Middle frontal gyrus (tissue), 1 donor: ENCODE measurements around the gene LEAP2.

Experiments used
- DNase-seq: peaks from one replicate; pipeline ENCODE4 v3.0.0-alpha.2; 2015; ENCODE audit warnings: low spot score; ENCODE audit errors: extremely low spot score

LEAP2 gene

GRCh38 chr5:132877466-132877865 is 4.0 kb downstream of the LEAP2 start:
- no peak for DNase-seq

- no peak for DNase-seq
These were observed 4.5 kb downstream of the LEAP2 start for GRCh38 chr5:132877938-132878337.

- peak; percentile 64 for DNase-seq
These were observed 9.9 kb downstream of the LEAP2 start for GRCh38 chr5:132883261-132883834.

GRCh38 chr5:132884548-132884947 is 11.1 kb downstream of the LEAP2 start:
- no peak for DNase-seq

GRCh38 chr5:132886064-132886823 is 12.8 kb downstream of the LEAP2 start:
- DNase-seq: no peak

GRCh38 chr5:132887283-132887682 is 13.8 kb downstream of the LEAP2 start:
- DNase-seq: no peak

GRCh38 chr5:132889501-132889900 is 16.0 kb downstream of the LEAP2 start:
- DNase-seq: no peak

GRCh38 chr5:132890817-132891216 is 17.3 kb downstream of the LEAP2 start:
- no peak for DNase-seq

- DNase-seq: no peak
These were observed 22.3 kb downstream of the LEAP2 start for GRCh38 chr5:132895719-132896305.

- no peak for DNase-seq
These were observed 23.2 kb downstream of the LEAP2 start for GRCh38 chr5:132896685-132897084.

GRCh38 chr5:132898094-132898493 is 24.6 kb downstream of the LEAP2 start:
- DNase-seq: no peak

- no peak for DNase-seq
These were observed 27.6 kb downstream of the LEAP2 start for GRCh38 chr5:132901036-132901435.

GRCh38 chr5:132901730-132902129 is 28.3 kb downstream of the LEAP2 start:
- no peak for DNase-seq

GRCh38 chr5:132905938-132906337 is 32.5 kb downstream of the LEAP2 start:
- DNase-seq: no peak

- no peak for DNase-seq
These were observed 33.7 kb downstream of the LEAP2 start for GRCh38 chr5:132907161-132907560.

GRCh38 chr5:132909702-132910101 is 36.2 kb downstream of the LEAP2 start:
- no peak for DNase-seq

GRCh38 chr5:132915681-132916080 is 42.2 kb downstream of the LEAP2 start:
- DNase-seq: no peak

GRCh38 chr5:132916086-132916485 is 42.6 kb downstream of the LEAP2 start:
- no peak for DNase-seq
